B cell (primary cell): ENCODE data around the gene SKIC2. TPM values are rescaled to one million over a fixed set of nuclear protein-coding genes. Genes with fewer than 3 reads are reported as not detected.

Experiments used
- ATAC-seq: fragments of 200-7000 bp; cut with Tn5 transposase; one replicate; pipeline ENCODE4 v1.10.0; 2021; ENCODE audit warnings: low read depth, mild to moderate bottlenecking, moderate number of reproducible peaks, moderate library complexity
- CTCF ChIA-PET: fragments of 350-600 bp; sonication (Branson Sonifier 250); formaldehyde crosslinking; loops from one replicate; lab custom pipeline; 2021; ENCODE audit warnings: antibody characterized with exemption, inconsistent platforms; lab: Charles Lee
- POLR2A ChIA-PET: fragments of 350-600 bp; sonication (Branson Sonifier 250); formaldehyde crosslinking; loops from one replicate; lab custom pipeline; 2021; ENCODE audit warnings: antibody characterized with exemption; lab: Charles Lee
- DNase-seq: peaks from one replicate; pipeline ENCODE4 v3.0.0; 2013
- H2AFZ ChIP-seq: 2 replicates; pipeline ENCODE4 v1.6.1; 2012; ENCODE audit warnings: mild to moderate bottlenecking, low read depth, low read length; ENCODE audit not compliant: insufficient read depth, poor library complexity, severe bottlenecking
- H3K27ac ChIP-seq, 2 donors: 1 replicate in 1 of 2; 2 replicates in 1 of 2; pipeline ENCODE4 v1.5.1; 2012 to 2013; ENCODE audit warnings: low read length in 2 of 2, mild to moderate bottlenecking in 2 of 2, moderate library complexity in 1 of 2
- H3K27me3 ChIP-seq, 4 experiments: fragments of 200-600 bp in 1 of 4; sonication (generic) in 1 of 4; replicated peaks in 1 of 4; 1 replicate in 2 of 4; 2 replicates in 2 of 4; pipeline versions ENCODE4 v1.6.1 to v1.7.0; 2013 to 2016; ENCODE audit warnings: low read length in 3 of 4, mild to moderate bottlenecking in 2 of 4, mixed read lengths in 1 of 4, moderate library complexity in 1 of 4; ENCODE audit not compliant: insufficient read depth in 4 of 4, control insufficient read depth in 3 of 4; ENCODE audit errors: control extremely low read depth in 1 of 4
- H3K36me3 ChIP-seq, 2 experiments: replicated peaks in 1 of 2; 1 replicate in 1 of 2; 2 replicates in 1 of 2; pipeline versions ENCODE4 v1.6.1 to v1.7.1; 2013; ENCODE audit warnings: low read length in 1 of 2; ENCODE audit not compliant: insufficient read depth in 2 of 2, control insufficient read depth in 1 of 2; ENCODE audit errors: control extremely low read depth in 1 of 2, extremely low read depth in 1 of 2
- H3K4me1 ChIP-seq, 2 donors: fragments of 200-600 bp in 1 of 2; sonication (generic) in 1 of 2; 1 replicate in 1 of 2; 2 replicates in 1 of 2; pipeline versions ENCODE4 v1.5.1 to v1.6.1; 2013 to 2017; ENCODE audit warnings: low read length in 2 of 2; ENCODE audit not compliant: control insufficient read depth in 2 of 2, insufficient read depth in 2 of 2
- H3K4me2 ChIP-seq: replicated peaks from 2 replicates; pipeline ENCODE3; 2012; ENCODE audit warnings: mild to moderate bottlenecking, low read depth, low read length; ENCODE audit not compliant: poor library complexity, severe bottlenecking
- H3K4me3 ChIP-seq, 5 experiments: fragments of 200-600 bp in 1 of 5; sonication (generic) in 1 of 5; 1 replicate in 3 of 5; 2 replicates in 2 of 5; pipeline versions ENCODE4 v1.5.1 to v1.7.0; 2011 to 2016; ENCODE audit warnings: low read length in 4 of 5, mild to moderate bottlenecking in 4 of 5, low read depth in 2 of 5, control low read depth in 1 of 5, moderate library complexity in 1 of 5; ENCODE audit not compliant: insufficient read depth in 1 of 5; ENCODE audit errors: control extremely low read depth in 1 of 5, extremely low read depth in 1 of 5
- H3K79me2 ChIP-seq: fragments of 200-600 bp; sonication (generic); one replicate; pipeline ENCODE4 v1.6.0; 2016; ENCODE audit warnings: low read length; ENCODE audit not compliant: control insufficient read depth, insufficient read depth
- H3K9ac ChIP-seq: fragments of 200-600 bp; sonication (generic); 2 replicates; pipeline ENCODE4 v1.6.1; 2017; ENCODE audit warnings: mild to moderate bottlenecking, low read length, moderate library complexity
- H3K9me3 ChIP-seq, 3 donors: one replicate each; pipeline versions ENCODE4 v1.6.1 to v1.7.1; 2013; ENCODE audit warnings: low read length in 2 of 3; ENCODE audit not compliant: control insufficient read depth in 2 of 3, insufficient read depth in 1 of 3; ENCODE audit errors: control extremely low read depth in 1 of 3
- H4K20me1 ChIP-seq: 2 replicates; pipeline ENCODE4 v1.6.0; 2012; ENCODE audit warnings: mild to moderate bottlenecking, low read length; ENCODE audit not compliant: insufficient read depth, control insufficient read depth, poor library complexity, severe bottlenecking
- H3K27ac Mint-ChIP-seq: one replicate; pipeline ENCODE4 v1.8.0; 2021; ENCODE audit warnings: mixed read lengths
- H3K27me3 Mint-ChIP-seq: one replicate; pipeline ENCODE4 v1.8.0; 2021; ENCODE audit warnings: mixed read lengths
- H3K4me1 Mint-ChIP-seq: one replicate; pipeline ENCODE4 v1.8.0; 2021; ENCODE audit warnings: mixed read lengths
- H3K4me3 Mint-ChIP-seq: one replicate; pipeline ENCODE4 v1.8.0; 2021; ENCODE audit warnings: mixed read lengths
- H3K9me3 Mint-ChIP-seq: one replicate; pipeline ENCODE4 v1.8.0; 2022; ENCODE audit warnings: mixed read lengths; ENCODE audit not compliant: insufficient read depth
- EZH2 ChIP-seq: IDR thresholded peaks from 2 replicates; pipeline ENCODE4 v1.6.1; 2012; ENCODE audit warnings: borderline replicate concordance, low read depth, mild to moderate bottlenecking, moderate library complexity, low read length; ENCODE audit not compliant: insufficient read depth, poor library complexity, severe bottlenecking
- WGBS: methylation state at CpG from one replicate; pipeline ENCODE4 v1.1.5; 2013; ENCODE audit warnings: missing lambda C conversion rate; ENCODE audit not compliant: insufficient coverage; 5-methylcytosine and 5-hydroxymethylcytosine counted together
- intact Hi-C: fragments of 100-400 bp; cut with micrococcal nuclease; formaldehyde crosslinking; loops from one replicate; pipeline ENCODE4 v1.10.0; 2022
- polyA plus RNA-seq: library from polyadenylated mRNA; depleted of rRNA; stranded (reverse); fragments of >200 nt; gene quantifications from 2 replicates; pipeline ENCODE4 v1.2.3, GENCODE V29; 2012
- total RNA-seq, 2 donors: library from RNA; stranded (reverse); fragments of 120-200 nt in 1 of 2; gene quantifications; 1 replicate in 1 of 2; 2 replicates in 1 of 2; pipeline versions ENCODE4 v1.2.3 to v1.2.4, GENCODE V29; 2013 to 2022
- TF ChIP-seq, protein P1 (sequence below): fragments of 200-600 bp; IDR thresholded peaks from one replicate; pipeline ENCODE4 v1.8.0; 2022; ENCODE audit warnings: antibody characterized with exemption, mild to moderate bottlenecking

Gene SKIC2
- total and polyA plus RNA-seq, 2 donors (not counting 1 experiment from before 2014, with no cell fraction given) = 93.1 to 119 TPM

DNA sequence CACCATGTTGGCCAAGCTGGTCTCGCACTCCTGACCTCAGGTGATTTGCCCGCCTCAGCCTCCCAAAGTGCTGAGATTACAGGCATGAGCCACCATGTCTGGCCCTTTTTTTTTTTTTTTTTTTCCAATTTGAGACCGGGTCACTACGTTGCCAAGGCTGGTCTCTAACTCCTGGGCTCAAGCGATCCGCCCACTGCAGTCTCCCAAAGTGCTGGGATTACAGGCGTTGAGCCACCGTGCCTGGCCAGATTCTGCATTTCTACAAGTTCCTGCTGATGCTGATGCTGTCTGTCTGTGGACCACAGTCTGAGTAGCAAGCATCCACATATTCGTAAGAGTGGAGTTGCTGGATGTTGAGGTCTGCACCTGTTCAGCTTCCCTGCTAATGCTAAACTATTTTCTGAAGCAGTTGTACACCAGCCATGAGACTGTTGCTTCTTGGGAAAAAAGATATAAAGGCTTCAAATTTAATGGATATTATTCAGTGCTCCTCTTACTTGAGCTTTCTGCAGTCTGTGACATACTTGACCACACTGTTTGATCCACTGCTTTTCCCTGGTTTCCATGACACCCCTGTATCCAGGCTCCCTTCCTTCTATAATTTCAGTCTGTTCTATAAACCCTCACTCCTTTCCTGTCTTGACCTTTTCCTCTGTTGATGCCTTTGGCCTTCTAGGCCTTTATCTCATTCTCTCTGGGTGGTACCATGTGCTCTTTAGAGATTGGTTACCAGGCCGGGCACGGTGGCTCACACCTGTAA lies 47.0 kb upstream of the SKIC2 start:
- Histone ChIP-seq H3K27me3 (no peaks in the 10 kb centered on the region), H3K9ac (no peak overlapping the region), H3K79me2 (no peaks in the 10 kb centered on the region), H2AFZ (no peak overlapping the region), H4K20me1 (no peaks in the 10 kb centered on the region), H3K9me3 (no peaks in the 10 kb centered on the region), H3K27ac (no peak overlapping the region), H3K4me2 (no peak overlapping the region), H3K36me3 (no peaks in the 10 kb centered on the region), H3K4me1 (no peaks in the 10 kb centered on the region), H3K4me3 (no peak overlapping the region)
- ChIA-PET POLR2A (no interaction called here), CTCF (no interaction called here)
- Mint-ChIP-seq H3K9me3 (no peaks in the 10 kb centered on the region), H3K27ac (no peak overlapping the region), H3K4me1 (peaks cover 1% of the 10 kb centered on the region), H3K4me3 (no peak overlapping the region), H3K27me3 (peaks cover 22% of the 10 kb centered on the region)
- intact Hi-C loops = no loop called here
- ATAC-seq = no peak
- no peak for DNase-seq
- no peak for TF ChIP-seq EZH2
- TF ChIP-seq, protein P1, sequence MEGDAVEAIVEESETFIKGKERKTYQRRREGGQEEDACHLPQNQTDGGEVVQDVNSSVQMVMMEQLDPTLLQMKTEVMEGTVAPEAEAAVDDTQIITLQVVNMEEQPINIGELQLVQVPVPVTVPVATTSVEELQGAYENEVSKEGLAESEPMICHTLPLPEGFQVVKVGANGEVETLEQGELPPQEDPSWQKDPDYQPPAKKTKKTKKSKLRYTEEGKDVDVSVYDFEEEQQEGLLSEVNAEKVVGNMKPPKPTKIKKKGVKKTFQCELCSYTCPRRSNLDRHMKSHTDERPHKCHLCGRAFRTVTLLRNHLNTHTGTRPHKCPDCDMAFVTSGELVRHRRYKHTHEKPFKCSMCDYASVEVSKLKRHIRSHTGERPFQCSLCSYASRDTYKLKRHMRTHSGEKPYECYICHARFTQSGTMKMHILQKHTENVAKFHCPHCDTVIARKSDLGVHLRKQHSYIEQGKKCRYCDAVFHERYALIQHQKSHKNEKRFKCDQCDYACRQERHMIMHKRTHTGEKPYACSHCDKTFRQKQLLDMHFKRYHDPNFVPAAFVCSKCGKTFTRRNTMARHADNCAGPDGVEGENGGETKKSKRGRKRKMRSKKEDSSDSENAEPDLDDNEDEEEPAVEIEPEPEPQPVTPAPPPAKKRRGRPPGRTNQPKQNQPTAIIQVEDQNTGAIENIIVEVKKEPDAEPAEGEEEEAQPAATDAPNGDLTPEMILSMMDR = no peak
- WGBS = 85% methylated on average over 10 of the region's 11 CpGs

DNA sequence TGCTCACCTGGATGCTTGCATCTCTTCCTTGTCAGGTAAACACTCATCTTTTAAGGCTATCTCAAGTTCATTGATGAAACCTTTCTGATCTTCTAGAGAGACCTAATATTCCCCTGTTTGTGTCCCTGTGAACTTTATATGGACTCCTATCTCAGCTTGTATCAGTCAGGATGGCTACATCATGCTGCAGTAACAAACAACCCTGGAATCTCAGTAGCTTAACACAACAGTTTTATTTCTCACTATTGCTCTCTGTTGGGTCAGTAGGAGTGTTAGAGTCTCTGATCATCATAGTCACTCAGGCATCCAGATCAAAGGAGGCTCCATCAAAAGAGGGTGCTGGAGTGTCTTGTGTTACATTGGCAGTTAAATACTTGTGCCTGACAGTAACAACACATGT lies 43.6 kb upstream of the SKIC2 start:
- no peak for TF ChIP-seq EZH2
- TF ChIP-seq, protein P1 = no peak
- Mint-ChIP-seq H3K9me3 (no peaks in the 10 kb centered on the region), H3K27me3 (peaks cover 15% of the 10 kb centered on the region), H3K27ac (no peak overlapping the region), H3K4me3 (no peak overlapping the region), H3K4me1 (no peaks in the 10 kb centered on the region)
- no peaks in the 10 kb centered on the region for H4K20me1 ChIP-seq
- H3K4me1 ChIP-seq = no peaks in the 10 kb centered on the region
- intact Hi-C loops = no loop called here
- ChIA-PET POLR2A (no interaction called here), CTCF (interaction anchor here (1.3 kb wide), 1 partner anchor 25 kb away, joined by 4 read pairs; no protein-coding TSS in a partner anchor)
- no peaks in the 10 kb centered on the region for H3K36me3 ChIP-seq
- no peak overlapping the region for H3K4me3 ChIP-seq
- ATAC-seq (no peak), DNase-seq (no peak)
- no peaks in the 10 kb centered on the region for H3K9me3 ChIP-seq
- H3K9ac ChIP-seq = no peak overlapping the region
- no peaks in the 10 kb centered on the region for H3K79me2 ChIP-seq
- H3K27ac ChIP-seq = no peak overlapping the region
- no peak overlapping the region for H3K4me2 ChIP-seq
- no peaks in the 10 kb centered on the region for H3K27me3 ChIP-seq
- no peak overlapping the region for H2AFZ ChIP-seq
